ENCODE data around the gene ADD2.

The ADD2 gene

DNA sequence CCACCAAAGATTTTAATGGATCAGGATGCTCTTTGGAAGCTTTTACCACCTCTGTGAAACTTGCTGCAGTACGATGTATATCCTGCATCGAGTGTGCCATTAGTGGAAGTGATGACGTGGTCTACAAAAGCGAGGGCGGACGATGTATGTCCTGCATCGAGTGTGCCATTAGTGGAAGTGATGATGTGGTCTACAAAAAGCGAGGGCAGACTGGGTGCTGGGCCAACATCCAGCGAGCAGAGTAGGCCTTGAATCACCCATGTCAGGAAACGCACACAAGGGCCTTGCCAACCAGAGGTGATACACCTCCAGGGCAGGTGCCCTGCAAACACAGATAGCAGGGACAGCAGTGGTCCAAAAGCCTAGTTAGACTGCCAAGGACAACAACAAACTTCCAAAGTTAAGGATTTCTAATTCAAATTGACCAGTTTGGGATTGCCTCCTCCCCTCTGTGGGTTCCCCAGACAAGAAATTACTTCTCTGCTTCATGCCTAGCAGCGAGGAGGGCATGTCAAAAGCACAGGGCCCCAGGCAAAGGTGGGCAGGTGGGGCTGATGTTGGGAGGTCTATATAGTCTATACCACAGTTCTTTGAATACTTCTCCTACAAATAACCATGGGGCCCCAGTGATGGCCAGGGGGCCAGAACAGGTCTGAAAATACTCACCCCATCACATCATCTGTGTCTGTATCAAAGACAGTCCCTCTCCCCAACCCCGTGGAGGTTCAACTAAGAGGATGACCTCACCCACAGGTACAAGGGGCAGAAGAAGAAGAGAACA lies 70.2 kb downstream of the ADD2 start:
- no peak for DNase-seq

- DNase-seq: no peak
These were observed 71.9 kb downstream of the ADD2 start for GRCh38 chr2:70696142-70696541.

DNA sequence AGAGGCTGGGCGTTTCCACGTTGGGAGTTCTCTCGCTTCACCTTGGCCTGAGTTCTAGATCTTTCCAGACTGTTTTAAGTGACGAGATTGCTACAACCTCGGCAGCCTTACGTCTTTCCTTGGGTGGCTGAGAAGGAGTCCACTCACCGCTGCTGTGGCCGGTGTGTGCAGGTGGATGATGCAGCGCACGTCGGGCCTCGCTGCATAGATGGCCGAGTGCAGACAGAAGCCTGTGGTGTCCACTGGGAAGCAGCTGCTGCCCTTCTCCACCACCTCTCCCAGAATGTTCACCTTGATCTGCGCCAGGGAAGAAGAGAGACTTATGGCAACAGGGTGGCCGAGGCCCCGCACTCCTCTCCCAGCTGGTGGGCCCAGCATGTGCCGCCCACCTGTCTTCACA lies 75.7 kb downstream of the ADD2 start:
- no peak for DNase-seq

- DNase-seq: no peak
These were observed 76.4 kb downstream of the ADD2 start for GRCh38 chr2:70691497-70692140.

GRCh38 chr2:70690846-70691245 lies 77.2 kb downstream of the ADD2 start:
- no peak for DNase-seq

DNA sequence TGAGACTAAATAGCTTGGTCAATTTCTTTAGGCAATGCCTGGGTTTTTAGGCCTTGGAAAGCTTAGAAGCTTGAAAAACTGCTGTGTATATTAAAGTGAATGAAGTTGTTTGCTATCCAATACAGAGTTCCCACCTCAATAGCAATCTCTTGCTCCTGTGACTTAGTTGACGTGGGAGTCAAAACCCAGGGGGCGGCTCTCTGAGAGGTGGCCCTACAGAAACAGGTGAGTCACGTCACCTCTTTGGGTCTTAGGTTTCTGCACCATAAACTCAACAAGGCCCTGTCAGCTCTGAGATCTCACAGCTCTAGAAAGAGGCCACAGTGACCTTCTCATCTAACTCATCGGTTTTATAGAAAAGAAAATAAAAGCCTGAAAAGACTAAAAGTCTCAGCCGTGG lies 79.6 kb downstream of the ADD2 start:
- no peak for DNase-seq

DNA sequence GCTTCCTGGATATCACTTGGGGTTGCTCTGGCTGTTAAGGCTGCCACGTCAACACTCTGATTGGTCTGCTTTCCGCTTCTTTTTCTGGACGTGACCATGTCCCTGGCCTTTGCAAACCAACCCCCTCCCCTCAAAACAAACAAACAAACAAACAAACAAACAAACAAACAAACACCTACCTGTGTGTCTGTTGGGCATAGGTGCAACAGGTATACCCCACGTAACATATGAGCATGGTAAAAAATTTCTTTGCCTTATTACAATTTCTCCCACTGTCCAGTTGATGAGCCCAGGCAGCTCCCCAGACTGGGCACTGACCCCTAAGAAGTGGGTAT lies 80.6 kb downstream of the ADD2 start:
- DNase-seq: no peak

DNA sequence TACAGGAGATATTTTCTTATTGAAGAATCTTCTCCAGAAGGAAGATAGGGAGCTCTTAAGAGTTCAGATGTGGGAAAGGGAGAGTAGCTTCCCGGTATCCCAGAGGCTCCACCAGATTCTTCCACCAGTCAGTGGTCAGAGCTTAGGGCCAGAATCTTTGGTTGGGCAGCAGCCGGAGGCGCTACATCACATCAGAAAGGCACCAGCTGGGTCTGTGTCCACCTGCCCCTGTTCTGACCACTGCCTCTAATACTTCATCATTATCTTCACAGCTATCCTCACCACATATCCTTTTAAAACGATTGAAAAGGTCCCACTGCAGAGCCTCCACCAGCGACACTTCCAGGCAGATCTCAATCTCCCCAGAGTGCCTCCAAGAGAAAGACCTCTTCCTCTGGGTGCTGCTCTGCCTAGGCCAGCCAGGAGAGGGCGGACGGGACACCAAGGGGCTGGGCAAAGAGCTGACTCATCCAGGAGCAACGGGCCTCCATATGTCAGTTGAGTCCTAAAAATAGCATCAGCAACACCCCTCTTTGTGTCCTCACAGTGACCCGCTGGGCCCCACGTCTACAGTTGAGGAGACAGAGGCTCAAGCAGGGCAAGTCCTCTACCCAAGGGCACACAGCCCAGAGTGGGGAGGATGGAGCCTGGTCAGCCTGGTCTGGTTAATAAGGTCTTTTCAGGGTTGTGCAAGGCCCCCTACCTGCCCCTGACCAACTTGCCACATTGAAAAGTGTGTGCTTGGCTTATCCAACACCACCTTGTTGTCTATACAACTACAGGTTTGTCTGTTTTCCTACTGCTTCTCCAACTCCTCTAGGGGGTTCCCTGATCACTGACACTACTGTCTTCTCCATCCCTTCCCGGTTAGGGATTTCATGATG lies 81.2 kb downstream of the ADD2 start:
- no peak for DNase-seq

- no peak for DNase-seq
These were observed 82.2 kb downstream of the ADD2 start for GRCh38 chr2:70685771-70686171.

GRCh38 chr2:70684846-70685622 lies 83.0 kb downstream of the ADD2 start:
- no peak for DNase-seq

GRCh38 chr2:70683455-70683854 lies 84.5 kb downstream of the ADD2 start:
- no peak for DNase-seq

- no peak for DNase-seq
These were observed 87.3 kb downstream of the ADD2 start for GRCh38 chr2:70680735-70681134.

DNA sequence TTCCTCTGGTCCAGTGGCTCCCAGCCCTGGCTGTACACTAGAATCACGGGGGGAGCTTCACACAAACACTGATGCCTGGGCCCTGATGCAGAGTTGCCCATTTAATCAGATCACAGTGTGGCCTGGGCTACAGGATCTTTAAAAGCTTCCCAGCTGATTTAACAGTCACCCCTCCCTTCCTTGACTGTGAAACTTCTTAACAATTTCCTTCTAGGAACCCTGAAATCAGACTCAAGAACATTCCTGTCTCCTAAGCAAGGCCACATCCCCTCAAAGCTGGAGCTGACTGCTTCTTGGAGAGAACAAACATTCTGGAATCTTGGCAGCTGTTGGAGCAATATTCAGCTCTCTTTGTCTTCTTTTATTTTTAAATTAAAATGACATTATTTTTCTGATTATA lies 88.7 kb downstream of the ADD2 start:
- no peak for DNase-seq

DNA sequence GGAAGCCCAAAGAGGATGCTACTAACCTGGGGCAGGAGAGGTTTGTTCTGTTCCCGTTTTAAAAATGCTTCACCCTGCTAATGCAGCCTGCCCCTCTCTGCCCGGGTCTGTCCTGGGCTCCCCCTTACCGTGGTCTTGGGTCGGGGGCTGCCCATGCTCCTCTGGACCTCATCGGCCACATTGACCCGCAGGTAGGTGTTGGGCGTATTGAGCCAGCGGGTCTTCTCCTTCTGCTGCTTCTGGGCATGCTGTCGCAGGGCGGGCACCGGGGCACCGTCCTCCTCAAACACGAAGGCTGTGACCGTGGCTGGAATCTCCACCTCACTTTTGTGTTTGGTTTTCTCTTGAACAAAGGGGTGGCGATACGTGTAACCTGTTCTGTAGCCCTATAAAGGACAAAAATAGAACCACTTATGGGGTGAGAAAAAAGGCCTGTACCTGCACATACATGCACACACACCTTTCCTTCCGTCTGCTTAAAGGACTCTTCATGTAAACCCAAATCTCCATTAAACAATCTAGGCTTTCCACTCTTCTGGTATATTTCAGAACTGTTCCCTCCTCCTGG lies 89.3 kb downstream of the ADD2 start:
- no peak for DNase-seq

DNA sequence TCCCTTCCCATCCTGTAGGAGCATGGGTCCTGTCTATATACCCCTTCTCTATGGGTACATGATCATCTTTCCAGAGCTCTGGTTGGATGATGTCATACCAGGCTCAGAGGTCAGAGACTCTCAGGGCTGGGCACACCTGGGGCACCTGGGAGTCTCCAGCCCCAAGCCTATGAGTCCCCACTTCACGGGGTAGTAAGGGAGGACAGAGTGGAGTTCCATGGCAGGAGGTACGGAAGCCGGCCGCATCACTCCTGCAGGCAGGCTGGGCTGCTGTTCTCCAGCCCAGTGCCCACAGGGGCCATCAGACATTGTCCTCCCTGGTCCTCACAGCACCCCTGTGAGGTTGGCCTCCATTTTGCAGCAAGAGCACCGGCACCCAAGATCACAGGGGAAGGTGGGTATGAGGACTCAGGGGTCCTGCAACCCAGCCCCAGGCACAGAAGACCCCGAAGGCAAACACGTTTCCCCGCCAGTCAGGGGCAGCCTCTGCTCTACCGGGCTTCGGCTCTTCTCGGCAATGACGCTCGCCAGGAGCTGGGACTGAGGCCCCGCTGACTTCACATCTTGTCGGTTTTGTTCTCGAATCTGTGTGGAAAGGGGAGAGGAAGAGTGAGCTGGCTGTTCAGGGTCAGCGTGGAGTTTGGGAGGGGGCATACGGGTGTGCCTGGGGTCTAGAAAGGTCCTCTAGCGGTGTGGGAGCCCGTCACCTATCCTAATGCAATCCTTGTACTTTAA lies 91.5 kb downstream of the ADD2 start:
- no peak for DNase-seq

DNA sequence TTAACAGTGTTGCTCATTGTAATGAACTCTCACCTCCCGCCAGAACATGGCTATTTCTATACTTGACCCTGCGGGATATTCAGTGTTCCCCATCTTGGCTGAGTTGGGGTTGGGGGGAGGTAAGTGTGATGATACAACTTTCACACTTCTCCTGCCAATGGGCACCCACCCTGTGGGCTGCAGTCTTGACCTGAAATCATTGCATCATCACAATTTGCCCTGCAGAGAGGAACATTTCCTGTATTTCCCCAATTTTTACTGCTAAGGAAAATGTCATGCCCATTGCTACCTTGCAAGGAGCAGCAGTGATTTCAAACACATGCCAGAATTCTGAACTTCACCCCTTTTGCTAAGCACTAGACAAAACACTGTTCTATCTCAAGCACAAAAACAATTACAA lies 92.1 kb downstream of the ADD2 start:
- no peak for DNase-seq

GRCh38 chr2:70674636-70675430 lies 93.2 kb downstream of the ADD2 start:
- no peak for DNase-seq

DNA sequence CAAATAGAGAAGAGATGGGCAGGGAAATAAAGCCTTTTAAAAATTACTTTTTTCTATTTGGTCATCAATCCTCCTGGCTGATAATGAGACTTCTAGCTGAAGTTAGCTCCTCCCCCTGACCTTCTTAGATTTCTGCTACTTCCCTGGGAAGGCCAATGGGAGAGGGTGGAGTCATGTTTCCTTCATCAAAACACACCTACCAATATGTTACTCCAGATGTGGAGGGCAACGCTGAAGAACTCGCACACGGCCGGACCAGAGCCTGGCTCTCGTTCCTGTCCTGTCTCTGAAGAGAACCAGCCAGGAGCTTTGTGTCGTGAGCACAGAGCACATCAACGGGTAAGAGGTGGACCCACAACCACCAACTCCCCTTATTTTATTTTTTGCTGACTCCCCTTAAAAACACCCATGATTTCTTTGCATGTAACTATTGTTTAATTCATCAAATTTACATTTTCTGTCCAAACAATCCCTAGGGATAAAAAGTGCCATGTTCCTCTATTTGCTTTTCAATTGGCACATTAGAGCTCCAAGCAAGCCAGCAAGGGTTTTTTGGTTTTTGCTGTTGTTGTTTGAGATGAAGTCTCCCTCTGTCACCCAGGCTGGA lies 94.9 kb downstream of the ADD2 start:
- DNase-seq: no peak

DNA sequence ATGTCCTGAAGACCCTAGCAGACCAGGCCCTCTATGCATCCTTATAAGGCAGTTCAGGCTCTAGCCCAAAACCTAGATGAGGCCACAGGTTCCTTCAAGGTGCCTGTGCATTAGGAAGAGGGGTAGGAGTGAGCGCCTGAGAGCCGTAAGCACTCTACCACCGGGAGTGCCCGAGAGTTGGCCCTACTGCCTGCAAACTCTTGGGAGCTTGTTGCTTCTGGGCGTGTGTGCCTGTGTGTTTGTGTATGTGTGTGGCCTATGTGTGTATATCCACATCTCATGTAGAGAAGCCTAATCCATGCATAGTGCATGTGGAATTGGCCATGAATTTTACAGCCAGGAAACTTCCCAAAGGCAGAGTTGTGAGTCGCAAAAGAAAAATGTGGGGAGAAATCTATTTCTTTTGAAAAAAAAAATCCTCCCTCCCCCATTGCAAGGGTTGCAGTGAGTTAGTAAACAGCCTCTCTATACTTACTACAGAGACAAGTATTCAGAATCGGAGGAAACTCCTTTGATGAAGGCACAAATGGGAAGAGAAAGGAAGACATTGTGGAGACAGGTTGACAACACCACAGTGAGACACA lies 96.8 kb downstream of the ADD2 start:
- DNase-seq: no peak

DNA sequence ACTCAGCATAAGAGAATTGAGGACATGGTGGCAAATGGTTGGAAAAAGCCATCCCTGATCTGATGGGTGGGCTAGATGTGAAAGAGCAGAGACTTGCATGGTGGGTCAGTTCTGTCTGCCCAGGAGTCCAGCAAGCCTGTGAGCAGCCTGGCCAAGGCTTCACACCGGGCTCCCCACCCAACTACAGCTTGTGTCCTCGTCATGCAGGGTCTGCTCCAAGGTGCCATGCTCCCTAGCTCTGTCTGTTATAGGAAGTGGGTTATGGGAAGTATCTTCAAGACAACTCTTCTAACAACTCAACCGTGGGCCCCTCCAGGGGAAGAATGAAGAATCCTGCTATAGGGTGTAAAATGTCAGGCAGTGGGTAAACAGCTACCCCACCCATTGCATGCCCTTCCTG lies 97.4 kb downstream of the ADD2 start:
- no peak for DNase-seq
